Upper lobe of left lung (tissue), 4 donors: ENCODE results near the gene LRRC2.

Experiments
- EP300 ChIP-seq, 4 donors: sonication (generic); formaldehyde crosslinking; IDR thresholded peaks; one replicate each; pipeline ENCODE4 v1.5.1; 2017; ENCODE audit warnings: antibody characterized with exemption in 4 of 4, control low read depth in 2 of 4
- TF ChIP-seq, protein P1 (sequence below), 6 experiments: fragments of 450-650 bp in 4 of 6; fragments of 200-600 bp in 2 of 6; sonication (generic) in 2 of 6; IDR thresholded peaks; one replicate each; pipeline ENCODE4 v1.5.1; 2016 to 2019; ENCODE audit warnings: antibody characterized with exemption in 6 of 6

DNA sequence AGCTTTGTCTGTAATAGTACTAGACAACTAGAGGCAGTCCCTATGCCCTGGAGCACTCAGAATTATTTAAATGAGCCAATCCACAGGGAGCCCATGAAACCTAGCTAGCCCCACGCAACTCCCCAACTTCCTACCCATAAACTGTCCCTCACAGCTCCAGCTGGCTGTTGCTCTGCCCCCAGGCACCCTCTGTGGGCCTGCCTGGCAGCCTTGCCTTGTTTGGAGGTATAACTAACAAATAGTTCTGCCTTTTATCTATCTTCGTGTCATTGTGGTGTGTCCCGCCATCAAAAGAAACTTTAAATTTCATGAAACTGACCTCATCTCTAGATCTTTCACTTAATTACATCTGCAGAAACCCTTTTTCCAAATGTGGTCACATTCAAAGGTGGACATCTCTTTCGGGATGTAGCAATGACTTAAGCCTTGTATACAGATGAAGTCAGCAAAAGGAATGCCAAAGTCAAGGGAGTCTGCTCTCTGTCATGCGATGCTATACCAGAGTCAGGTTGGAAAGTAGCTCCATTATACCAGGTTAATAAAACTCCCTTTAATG, 70.1 kb downstream of the LRRC2 start:
- TF ChIP-seq, protein P1, sequence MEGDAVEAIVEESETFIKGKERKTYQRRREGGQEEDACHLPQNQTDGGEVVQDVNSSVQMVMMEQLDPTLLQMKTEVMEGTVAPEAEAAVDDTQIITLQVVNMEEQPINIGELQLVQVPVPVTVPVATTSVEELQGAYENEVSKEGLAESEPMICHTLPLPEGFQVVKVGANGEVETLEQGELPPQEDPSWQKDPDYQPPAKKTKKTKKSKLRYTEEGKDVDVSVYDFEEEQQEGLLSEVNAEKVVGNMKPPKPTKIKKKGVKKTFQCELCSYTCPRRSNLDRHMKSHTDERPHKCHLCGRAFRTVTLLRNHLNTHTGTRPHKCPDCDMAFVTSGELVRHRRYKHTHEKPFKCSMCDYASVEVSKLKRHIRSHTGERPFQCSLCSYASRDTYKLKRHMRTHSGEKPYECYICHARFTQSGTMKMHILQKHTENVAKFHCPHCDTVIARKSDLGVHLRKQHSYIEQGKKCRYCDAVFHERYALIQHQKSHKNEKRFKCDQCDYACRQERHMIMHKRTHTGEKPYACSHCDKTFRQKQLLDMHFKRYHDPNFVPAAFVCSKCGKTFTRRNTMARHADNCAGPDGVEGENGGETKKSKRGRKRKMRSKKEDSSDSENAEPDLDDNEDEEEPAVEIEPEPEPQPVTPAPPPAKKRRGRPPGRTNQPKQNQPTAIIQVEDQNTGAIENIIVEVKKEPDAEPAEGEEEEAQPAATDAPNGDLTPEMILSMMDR (IDR thresholded peaks at IDR 0.05): no peak
- TF ChIP-seq EP300 (IDR thresholded peaks at IDR 0.05): no peak
